HG02588 (cell line): ENCODE results near the gene STK10.

Experiments used
- ATAC-seq: cut with Tn5 transposase; IDR thresholded peaks from one replicate; pipeline ENCODE4 v1.9.1; 2021; ENCODE audit warnings: mild to moderate bottlenecking, moderate library complexity; ENCODE audit not compliant: unreplicated experiment

The STK10 gene

GRCh38 chr5:172110921-172111851, 76.8 kb downstream of the STK10 start:
- ATAC-seq, result peak; percentile 86

- ATAC-seq, result no peak
Measured at GRCh38 chr5:172110260-172110815, 77.7 kb downstream of the STK10 start.

GRCh38 chr5:172109749-172110148, 78.3 kb downstream of the STK10 start:
- ATAC-seq, result no peak

DNA sequence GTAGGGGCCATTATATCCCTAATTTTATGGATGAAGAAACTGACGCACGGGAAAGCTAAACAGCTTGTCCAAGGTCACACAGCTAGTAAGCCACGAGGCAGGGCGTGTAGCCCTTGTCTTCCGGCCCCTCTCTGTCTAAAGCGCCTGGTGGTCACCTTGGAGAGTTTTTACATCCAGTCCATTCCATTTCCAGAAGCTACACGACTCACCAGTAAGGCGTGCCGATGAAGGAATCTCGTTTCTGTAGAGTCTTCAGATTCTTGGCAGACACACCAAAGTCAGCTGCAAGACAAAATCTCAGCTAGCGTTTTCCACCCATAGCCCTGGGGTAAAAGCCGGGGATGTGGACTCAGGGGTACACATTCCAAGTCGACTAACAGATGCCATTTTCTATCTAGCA, 80.5 kb downstream of the STK10 start:
- ATAC-seq, result no peak

DNA sequence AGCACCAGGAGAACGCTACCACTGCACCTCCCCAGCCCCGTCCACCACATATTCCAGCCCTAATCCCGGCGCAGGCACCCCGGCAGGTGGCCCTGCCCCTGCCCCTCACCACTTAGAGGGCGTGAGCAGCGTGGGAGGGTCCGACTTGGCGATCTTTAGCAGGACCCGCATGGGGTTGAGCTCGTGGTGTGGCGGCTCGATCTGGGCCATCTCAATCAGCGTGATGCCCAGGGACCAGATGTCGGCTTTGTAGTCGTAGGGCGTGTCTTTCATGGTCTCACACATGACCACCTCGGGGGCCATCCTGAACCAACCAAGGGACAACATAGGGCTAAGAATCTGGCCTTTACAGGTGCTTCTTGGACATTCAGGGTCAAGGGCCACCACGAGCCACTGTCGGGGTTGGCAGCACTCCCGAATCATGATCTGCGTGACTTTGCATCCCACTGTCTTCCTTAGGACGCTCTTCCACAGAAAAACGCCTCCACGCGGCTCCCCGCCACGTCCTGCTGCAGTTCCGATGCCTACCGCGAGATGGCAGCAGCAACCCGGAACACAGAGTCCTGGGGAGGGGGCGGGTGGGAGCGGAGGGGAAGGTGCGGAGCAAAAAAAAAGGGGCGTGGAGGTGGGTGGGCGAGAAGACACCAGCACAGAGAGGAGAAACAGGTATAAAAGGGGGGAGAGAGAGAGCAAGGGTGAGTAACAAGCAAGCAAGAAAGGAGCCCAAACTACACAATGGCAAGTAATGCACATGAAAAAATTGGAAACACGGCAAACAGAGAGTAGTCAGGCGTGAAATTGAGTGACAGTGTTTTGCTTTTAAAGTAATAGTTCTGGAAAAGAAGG, 81.3 kb downstream of the STK10 start:
- no peak for ATAC-seq

DNA sequence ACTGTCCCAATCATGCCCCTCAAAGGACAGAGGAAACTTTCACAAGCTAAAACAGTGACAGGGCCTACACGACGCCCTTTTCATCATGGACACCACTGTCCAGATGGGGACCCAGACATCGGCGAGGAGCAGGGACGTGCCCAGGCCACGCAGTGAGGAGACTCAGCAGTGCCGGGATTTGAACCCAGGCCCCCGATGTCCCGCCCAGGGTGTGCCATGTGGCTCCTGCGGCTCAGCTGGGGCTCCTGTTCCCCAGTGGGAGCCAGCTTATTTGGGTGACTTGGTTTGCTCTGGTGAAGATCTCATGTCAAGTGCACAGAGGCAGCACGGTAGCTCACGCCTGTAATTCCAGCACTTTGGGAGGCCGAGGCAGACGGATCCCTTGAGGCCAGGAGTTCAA, 82.2 kb downstream of the STK10 start:
- ATAC-seq, result no peak

DNA sequence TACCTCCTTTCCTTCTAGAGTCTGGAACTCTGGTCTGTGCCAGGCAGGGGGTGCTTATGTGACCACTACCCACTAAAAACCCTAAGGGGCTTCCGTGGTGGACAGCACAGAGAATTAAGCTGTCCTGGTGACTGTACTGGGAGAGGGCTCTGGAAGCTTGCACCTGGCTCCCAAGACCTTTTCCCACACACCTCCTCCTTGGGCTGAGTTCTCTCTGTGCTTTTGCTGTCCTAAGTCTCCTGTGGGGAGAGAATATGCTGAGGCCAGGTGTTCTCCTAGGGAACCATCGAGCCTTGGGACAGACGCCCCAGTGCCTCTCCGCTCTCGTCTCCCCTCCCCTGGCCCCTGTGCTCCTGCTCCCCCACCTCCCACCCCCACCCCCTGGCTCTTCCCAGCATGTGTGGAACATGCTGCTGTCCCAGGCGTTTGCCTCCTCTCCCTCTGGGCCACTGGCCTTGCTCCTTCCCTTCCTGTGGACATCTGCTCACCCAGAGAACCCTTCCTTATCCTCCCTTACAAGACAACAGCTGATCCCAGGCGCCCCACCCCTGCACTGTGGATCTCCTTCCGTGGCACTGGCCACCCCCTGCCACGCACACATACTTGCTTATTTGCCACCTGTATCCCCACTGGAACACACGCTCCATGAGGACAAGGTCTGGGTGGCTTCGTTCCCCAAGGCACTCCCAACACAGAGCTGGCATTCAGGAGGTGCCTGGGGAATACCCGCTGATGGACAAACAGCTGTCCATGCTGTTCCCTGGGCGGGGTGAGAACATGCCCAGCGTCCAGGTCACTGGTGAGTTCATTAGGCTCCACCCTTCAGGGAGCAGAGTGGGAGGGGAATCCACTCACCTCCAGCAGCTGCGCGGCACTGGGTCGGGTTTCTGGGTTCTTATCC, 83.0 kb downstream of the STK10 start:
- ATAC-seq, result no peak

GRCh38 chr5:172104021-172104420, 84.0 kb downstream of the STK10 start:
- ATAC-seq, result no peak

- ATAC-seq, result no peak
Measured at GRCh38 chr5:172102913-172103626, 85.0 kb downstream of the STK10 start.

DNA sequence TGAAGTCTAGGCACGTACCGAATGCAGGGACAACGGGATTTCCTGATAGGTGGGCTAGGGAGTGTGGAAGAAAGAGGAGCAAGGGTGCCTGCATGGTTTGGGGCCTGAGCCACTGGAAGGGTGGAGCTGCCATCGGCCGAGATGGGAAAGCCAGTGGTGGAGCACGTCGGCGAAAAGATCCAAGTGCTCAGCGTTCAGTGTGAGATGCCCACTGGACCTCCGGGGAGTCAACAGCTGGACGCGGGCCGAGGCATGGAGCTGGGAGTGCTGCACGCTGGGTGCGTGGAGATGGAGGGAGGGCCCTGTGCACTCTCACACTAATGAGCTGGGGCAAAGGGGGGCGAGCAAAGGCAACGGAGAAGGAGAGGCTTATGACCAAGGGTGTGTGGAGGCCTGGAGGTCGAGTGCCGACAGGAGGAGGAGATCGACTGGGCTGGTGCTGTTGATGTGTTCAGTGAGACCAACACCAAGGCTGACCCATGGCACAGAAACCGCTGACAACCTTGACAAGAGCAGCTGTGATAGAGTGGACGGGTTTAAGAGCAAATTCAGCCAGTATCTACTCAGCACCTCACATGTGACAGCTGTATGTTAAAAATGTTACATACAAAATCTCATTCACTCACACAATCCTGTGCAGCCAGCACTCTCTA, 85.7 kb downstream of the STK10 start:
- ATAC-seq, result no peak

- no peak for ATAC-seq
Measured at GRCh38 chr5:172101547-172102217, 86.3 kb downstream of the STK10 start.

DNA sequence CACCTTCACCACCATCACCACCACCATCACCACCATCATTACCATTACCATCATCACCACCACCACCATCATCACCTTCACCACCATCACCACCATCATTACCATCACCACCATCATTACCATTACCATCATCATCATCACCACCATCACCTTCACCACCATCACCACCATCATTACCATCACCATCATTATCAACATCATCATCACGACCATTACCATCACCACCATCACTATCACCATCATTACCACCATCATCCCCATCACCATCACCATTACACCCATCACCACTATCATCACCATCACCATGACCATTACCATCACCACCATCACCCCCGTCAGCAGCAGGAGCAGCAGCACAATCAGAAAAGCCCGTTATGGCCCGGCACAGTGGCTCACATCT, 89.1 kb downstream of the STK10 start:
- no peak for ATAC-seq

GRCh38 chr5:172098046-172098445, 90.0 kb downstream of the STK10 start:
- no peak for ATAC-seq

GRCh38 chr5:172097356-172097755, 90.7 kb downstream of the STK10 start:
- ATAC-seq, result no peak

DNA sequence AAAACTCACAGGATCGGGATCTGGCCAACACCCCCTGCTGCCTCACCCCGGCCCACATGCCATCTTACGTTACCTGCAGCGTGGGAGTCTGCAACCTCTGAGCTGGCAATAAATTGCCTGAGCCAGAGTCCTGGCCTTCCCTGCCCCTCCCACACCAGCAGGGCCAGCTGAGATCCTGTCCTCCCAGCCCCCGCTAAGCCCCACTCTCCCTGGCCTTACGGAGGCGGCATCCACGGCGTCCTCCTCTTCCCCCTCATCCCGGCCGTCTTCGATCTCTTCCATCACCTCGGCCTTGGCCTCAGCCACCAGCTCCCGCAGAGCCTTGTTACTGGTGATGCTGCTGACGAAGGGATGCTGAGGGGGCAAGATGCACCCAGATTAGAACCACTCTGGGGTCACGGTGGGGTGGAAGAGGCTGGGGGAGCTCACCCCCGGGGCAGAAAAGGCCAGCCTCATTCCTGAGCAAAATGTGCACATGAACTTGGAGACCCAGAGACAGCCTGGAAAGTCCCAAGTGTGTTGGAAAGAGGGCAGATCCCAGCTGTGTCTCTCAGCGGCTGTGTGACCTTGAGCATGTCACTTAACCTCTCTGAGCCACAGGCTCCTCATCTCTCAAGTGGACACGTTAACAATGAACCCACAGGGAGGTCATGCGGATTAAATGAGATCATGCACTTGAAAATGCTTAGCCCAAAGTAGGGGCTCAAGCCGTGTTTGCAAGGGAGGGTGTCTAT, 91.7 kb downstream of the STK10 start:
- ATAC-seq, result no peak

DNA sequence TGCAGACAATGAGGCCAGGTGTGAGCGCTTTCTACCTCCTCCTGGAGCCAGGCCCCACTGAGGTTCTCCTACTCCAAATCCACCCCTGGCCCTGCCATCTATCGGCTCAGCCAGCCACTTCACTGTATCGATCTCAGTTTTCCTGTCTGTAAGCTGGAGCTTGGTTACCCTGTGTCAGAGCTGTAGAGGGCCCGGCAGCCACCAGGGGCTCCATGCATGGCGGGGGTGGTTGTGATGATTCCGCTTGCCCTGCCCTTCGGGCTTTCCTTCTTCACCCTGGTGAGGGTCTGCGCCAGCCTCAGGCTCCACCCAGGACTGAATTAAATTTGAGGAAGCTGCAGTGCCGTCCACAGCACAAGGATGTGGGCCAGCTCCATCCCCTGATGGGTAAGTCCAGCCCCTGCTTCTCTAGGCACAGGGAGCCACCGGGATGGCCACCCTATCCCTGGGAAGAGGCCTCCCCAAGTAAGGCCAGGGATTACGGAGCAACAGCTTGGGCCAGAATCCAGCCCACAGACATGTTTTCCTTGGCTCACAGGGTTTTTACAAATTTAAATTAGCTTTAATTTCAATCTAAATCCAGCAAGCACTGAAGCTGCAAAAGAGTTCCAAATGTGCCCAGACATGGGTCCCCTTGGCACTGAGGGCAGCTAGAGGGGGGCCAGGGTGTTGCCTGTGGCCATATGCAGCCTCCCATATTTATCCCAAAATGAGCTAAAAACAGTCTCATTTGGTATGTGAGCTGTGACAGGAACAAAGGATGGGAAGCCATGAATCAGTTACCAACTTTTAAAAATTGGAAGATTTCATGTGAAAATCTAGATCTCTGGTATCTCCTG, 92.4 kb downstream of the STK10 start:
- ATAC-seq, result no peak

DNA sequence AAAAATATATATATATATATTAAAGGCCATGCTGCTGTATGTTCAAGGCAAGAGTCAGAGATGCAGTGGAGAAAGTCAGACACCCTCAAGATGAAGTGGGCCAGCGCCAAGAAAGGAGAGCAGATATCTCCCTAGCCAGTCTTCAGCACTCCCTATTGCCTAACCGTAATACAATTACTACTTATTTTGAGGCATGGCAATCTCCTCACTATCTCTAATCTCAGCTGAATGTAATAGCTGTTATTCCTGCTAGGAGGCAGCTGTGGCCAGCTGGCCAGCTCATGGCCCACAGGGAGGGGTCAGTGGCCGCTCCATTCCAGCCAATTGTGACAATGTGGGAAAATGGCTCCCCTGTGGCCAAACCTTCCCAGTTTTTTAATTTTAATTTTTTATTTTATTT, 94.1 kb downstream of the STK10 start:
- no peak for ATAC-seq
